GM13977 (cell line): ENCODE data around the gene YY1AP1.
"Not testable (repeated sequence)": the region's sequence is repeated elsewhere in the genome, so short reads cannot be mapped to it uniquely, and the experiment has no call there.

ENCODE experiments used
- DNase-seq: peaks from one replicate; pipeline ENCODE4 v3.0.0; 2012; ENCODE audit warnings: low spot score
- CTCF ChIP-seq: IDR thresholded peaks from 2 replicates; pipeline ENCODE4 v1.5.1; 2012; ENCODE audit warnings: mild to moderate bottlenecking, control low read depth; ENCODE audit not compliant: insufficient read depth; ENCODE audit errors: extremely low read depth, missing control alignments
- in situ Hi-C: fragments of 300-500 bp; cut with MboI; formaldehyde crosslinking; loops from one replicate; pipeline ENCODE4 v1.12.0; 2022; ENCODE audit warnings: low sequenced_read_pairs, low pct_unique_long_range_greater_than_20kb, mixed read lengths, inconsistent platforms; ENCODE audit not compliant: unreplicated experiment

Gene YY1AP1

GRCh38 chr1:155643230-155643629, 45.3 kb downstream of the YY1AP1 start:
- no peak for TF ChIP-seq CTCF
- DNase-seq, result no peak
- in situ Hi-C loops, result no loop called here

- DNase-seq, in situ Hi-C loops: not testable (repeated sequence)
Measured at GRCh38 chr1:155642559-155643180, 45.9 kb downstream of the YY1AP1 start.

- no peak for TF ChIP-seq CTCF
- in situ Hi-C loops, result no loop called here
- DNase-seq, result no peak
Measured at GRCh38 chr1:155640367-155640766, 48.2 kb downstream of the YY1AP1 start.

GRCh38 chr1:155636397-155637153, 52.0 kb downstream of the YY1AP1 start:
- in situ Hi-C loops, result no loop called here
- no peak for TF ChIP-seq CTCF
- no peak for DNase-seq

GRCh38 chr1:155626428-155626827, 62.1 kb downstream of the YY1AP1 start:
- in situ Hi-C loops, DNase-seq: not testable (repeated sequence)

GRCh38 chr1:155623357-155623756, 65.2 kb downstream of the YY1AP1 start:
- in situ Hi-C loops, result no loop called here
- TF ChIP-seq CTCF, result no peak
- no peak for DNase-seq

- no peak for TF ChIP-seq CTCF
- in situ Hi-C loops, result no loop called here
- no peak for DNase-seq
Measured at GRCh38 chr1:155622191-155622590, 66.4 kb downstream of the YY1AP1 start.

- DNase-seq, result not testable (repeated sequence)
Measured at GRCh38 chr1:155613226-155613625, 75.3 kb downstream of the YY1AP1 start.

GRCh38 chr1:155610257-155610647, 78.3 kb downstream of the YY1AP1 start:
- DNase-seq, result not testable (repeated sequence)

More at GRCh38 chr1:155613226-155613625, 75.3 kb downstream of the YY1AP1 start:
- in situ Hi-C loops, result not testable (repeated sequence)

More at GRCh38 chr1:155610257-155610647, 78.3 kb downstream of the YY1AP1 start:
- in situ Hi-C loops, result not testable (repeated sequence)
